ENCODE measurements around the gene TBC1D13. TPM values are rescaled to one million over a fixed set of nuclear protein-coding genes. Genes with fewer than 3 reads are reported as not detected.
A peak's percentile ranks its signal among the peaks of the same experiment; 100 is the strongest.

Gene TBC1D13
- total RNA-seq, 2 experiments from 2014 or later, result 25.4 to 28.7 TPM

GRCh38 chr9:128818839-128819715, 32.0 kb downstream of the TBC1D13 start:
- H3K27ac Mint-ChIP-seq, result peak overlapping the region; percentile 71
- ATAC-seq (ENCODE audit: poor library complexity), result peak; percentile 27
- peak overlapping the region; percentile 65 for H3K4me3 ChIP-seq (ENCODE audit: low read length)

GRCh38 chr9:128819716-128820664, 32.9 kb downstream of the TBC1D13 start:
- H3K27ac Mint-ChIP-seq, result peak overlapping the region; percentile 71
- no peak overlapping the region for H3K27ac ChIP-seq (ENCODE audit: low read depth in 1 of 2, low read length in 2 of 2)

More at GRCh38 chr9:128818839-128819715, 32.0 kb downstream of the TBC1D13 start:
- peak overlapping the region; percentile 89 for H3K4me3 Mint-ChIP-seq
- peaks cover 11% of the 10 kb centered on the region for H3K4me1 Mint-ChIP-seq (ENCODE audit: low read depth)
- DNase-seq, result peak in 13 of 14 experiments; percentile 22 to 78 (median 45)
- TF ChIP-seq CTCF (IDR thresholded peaks at IDR 0.05), result no peak
- H3K27me3 Mint-ChIP-seq, result no peaks in the 10 kb centered on the region
- peaks cover 20% of the 10 kb centered on the region for H3K36me3 Mint-ChIP-seq (ENCODE audit: low read depth)
- POLR2A ChIA-PET, result interaction anchor here (1.0 to 3.7 kb wide), 18 partner anchors 9 to 448 kb away, joined by 3 to 61 read pairs (median 6); partner anchors contain the start of genes DYNC2I2, KYAT1, LRRC8A and PKN3
- Histone ChIP-seq H3K9me3 (ENCODE audit: control insufficient read depth in 1 of 2, insufficient read depth in 1 of 2, low read length in 2 of 2) (peaks cover 0 to 8% of the 10 kb centered on the region in 2 experiments), H3K36me3 (ENCODE audit: insufficient read depth, low read length) (peaks cover 27% of the 10 kb centered on the region), H3K4me1 (ENCODE audit: insufficient read depth, low read length) (peaks cover 23% of the 10 kb centered on the region), H3K27me3 (ENCODE audit: control insufficient read depth in 1 of 2, insufficient read depth in 2 of 2, low read length in 2 of 2) (no peaks in the 10 kb centered on the region), H3K27ac (ENCODE audit: low read depth in 1 of 2, low read length in 2 of 2) (no peak overlapping the region)
- CTCF ChIA-PET, result interaction anchor here (0.6 to 2.2 kb wide), 18 partner anchors 9 to 268 kb away, joined by 3 to 44 read pairs (median 5); partner anchors contain the start of genes KYAT1, LRRC8A, PKN3 and SPOUT1
- H3K9me3 Mint-ChIP-seq, result no peaks in the 10 kb centered on the region
- intact Hi-C loops (cut with DNase I, micrococcal nuclease), result loop anchor here (1.0 to 5.0 kb wide), 6 partner anchors 10 to 162 kb away; partner anchors contain the start of genes KYAT1 (in 2 of the 2), SPOUT1 (in 2 of the 2), DYNC2I2 (in 1 of the 2) and LRRC8A (in 1 of the 2)

More at GRCh38 chr9:128819716-128820664, 32.9 kb downstream of the TBC1D13 start:
- Histone ChIP-seq H3K4me1 (ENCODE audit: insufficient read depth, low read length) (peaks cover 23% of the 10 kb centered on the region), H3K36me3 (ENCODE audit: insufficient read depth, low read length) (peaks cover 36% of the 10 kb centered on the region), H3K4me3 (ENCODE audit: low read length) (peak overlapping the region; percentile 65), H3K9me3 (ENCODE audit: control insufficient read depth in 1 of 2, insufficient read depth in 1 of 2, low read length in 2 of 2) (peaks cover 0 to 8% of the 10 kb centered on the region in 2 experiments), H3K27me3 (ENCODE audit: control insufficient read depth in 1 of 2, insufficient read depth in 2 of 2, low read length in 2 of 2) (no peaks in the 10 kb centered on the region)
- H3K36me3 Mint-ChIP-seq (ENCODE audit: low read depth), result peaks cover 29% of the 10 kb centered on the region
- H3K4me1 Mint-ChIP-seq (ENCODE audit: low read depth), result peaks cover 11% of the 10 kb centered on the region
- POLR2A ChIA-PET, result interaction anchor here (2.0 to 3.7 kb wide), 5 partner anchors 10 to 268 kb away, joined by 7 to 61 read pairs (median 13); partner anchors contain the start of genes SET, SPOUT1, SPTAN1 and ZDHHC12
- ATAC-seq (ENCODE audit: poor library complexity) (no peak), DNase-seq (no peak)
- no peaks in the 10 kb centered on the region for H3K27me3 Mint-ChIP-seq
- no peak for TF ChIP-seq CTCF (IDR thresholded peaks at IDR 0.05)
- intact Hi-C loops (cut with DNase I, micrococcal nuclease), result loop anchor here (2.0 to 5.0 kb wide), 4 partner anchors 33 to 163 kb away; partner anchors contain the start of genes KYAT1 (in 2 of the 2), DYNC2I2 (in 1 of the 2), LRRC8A (in 1 of the 2) and TBC1D13 (in 1 of the 2)
- peak overlapping the region; percentile 89 for H3K4me3 Mint-ChIP-seq
- CTCF ChIA-PET, result interaction anchor here (2.2 kb wide), 1 partner anchor 9 kb away, joined by 44 read pairs; the partner anchor contains the start of gene SPOUT1
- H3K9me3 Mint-ChIP-seq, result no peaks in the 10 kb centered on the region

Data from CD4-positive, alpha-beta T cell (primary cell).